ENCODE results near the gene DDX27. TPM values are rescaled to one million over a fixed set of nuclear protein-coding genes. Genes with fewer than 3 reads are reported as not detected.

Gene DDX27
- total RNA-seq, 1 experiment from 2014 or later = 54.8 TPM

DNA sequence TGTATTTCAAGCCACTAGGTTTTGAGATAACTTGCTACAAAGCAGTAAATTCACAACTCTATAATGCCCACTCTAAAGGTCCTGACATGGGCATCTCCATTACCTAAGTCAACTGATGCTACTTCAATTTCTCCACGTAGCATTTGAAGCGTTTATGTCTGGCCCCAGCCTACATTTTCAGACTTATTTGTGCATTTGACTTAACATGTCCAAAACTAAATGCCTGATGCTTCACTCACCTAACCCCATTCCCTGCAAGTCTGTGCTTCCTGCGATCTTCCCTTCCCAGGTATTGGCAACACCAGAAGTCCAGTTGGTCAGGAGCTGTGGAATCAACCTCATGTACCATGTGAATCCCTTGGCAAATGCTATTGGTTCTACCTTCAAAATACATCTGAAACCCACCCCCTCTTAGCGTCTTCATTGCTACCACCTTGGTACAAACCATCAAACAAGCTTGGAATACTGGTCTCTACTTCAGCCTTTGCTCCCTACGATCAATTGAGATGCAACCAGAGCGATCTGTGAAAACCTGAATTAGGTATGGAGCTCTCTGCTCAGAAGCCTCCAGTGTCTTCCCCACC lies 71.5 kb downstream of the DDX27 start (continued):
- no peak for TF ChIP-seq HMGA2 (CRISPR knock-in tag; IDR thresholded peaks at IDR 0.05)
- TF ChIP-seq FOXP1 (CRISPR knock-in tag; IDR thresholded peaks at IDR 0.05; ENCODE audit: borderline replicate concordance) = no peak; the same call in 1 of the 2 replicates
- TF ChIP-seq, protein P1, sequence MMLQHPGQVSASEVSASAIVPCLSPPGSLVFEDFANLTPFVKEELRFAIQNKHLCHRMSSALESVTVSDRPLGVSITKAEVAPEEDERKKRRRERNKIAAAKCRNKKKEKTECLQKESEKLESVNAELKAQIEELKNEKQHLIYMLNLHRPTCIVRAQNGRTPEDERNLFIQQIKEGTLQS (CRISPR knock-in tag; conservative IDR thresholded peaks at IDR 0.05) = no peak
- TF ChIP-seq, protein P2, sequence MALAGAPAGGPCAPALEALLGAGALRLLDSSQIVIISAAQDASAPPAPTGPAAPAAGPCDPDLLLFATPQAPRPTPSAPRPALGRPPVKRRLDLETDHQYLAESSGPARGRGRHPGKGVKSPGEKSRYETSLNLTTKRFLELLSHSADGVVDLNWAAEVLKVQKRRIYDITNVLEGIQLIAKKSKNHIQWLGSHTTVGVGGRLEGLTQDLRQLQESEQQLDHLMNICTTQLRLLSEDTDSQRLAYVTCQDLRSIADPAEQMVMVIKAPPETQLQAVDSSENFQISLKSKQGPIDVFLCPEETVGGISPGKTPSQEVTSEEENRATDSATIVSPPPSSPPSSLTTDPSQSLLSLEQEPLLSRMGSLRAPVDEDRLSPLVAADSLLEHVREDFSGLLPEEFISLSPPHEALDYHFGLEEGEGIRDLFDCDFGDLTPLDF (CRISPR knock-in tag; IDR thresholded peaks at IDR 0.05) = no peak
- TF ChIP-seq ZNF138 (CRISPR knock-in tag; conservative IDR thresholded peaks at IDR 0.05) = no peak
- no peak for TF ChIP-seq ZNF121 (CRISPR knock-in tag; IDR thresholded peaks at IDR 0.05)
- TF ChIP-seq ZNF671 (CRISPR knock-in tag; IDR thresholded peaks at IDR 0.05) = peak; percentile 86

DNA sequence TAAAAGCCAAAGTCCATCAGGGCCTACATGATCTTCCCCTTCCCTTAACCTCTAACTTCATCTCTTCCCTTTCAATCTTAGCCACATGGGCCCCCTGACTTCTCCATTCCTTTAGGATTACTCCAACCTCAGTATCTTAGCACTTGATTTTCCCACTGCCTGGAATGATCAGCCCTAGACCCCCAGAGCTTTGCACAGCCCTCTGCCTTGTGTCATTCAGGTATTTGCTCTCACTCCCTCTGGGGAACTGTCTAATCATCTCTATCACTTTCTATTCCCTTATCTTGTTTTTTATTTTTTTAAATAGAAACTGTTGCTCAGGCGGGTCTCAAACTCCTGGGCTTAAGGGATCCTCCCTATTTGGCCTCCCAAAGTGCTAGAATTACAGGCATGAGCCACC lies 72.0 kb downstream of the DDX27 start:
- ChIA-PET CTCF (interaction anchor here (0.7 to 3.9 kb wide), 5 partner anchors 10 to 317 kb away, joined by 3 to 40 read pairs (median 4); no protein-coding TSS in a partner anchor), POLR2A (interaction anchor here (1.0 to 1.7 kb wide), 3 partner anchors 9 to 29 kb away, joined by 3 to 6 read pairs (median 5); no protein-coding TSS in a partner anchor)
- Mint-ChIP-seq H3K4me1 (peaks cover 61% of the 10 kb centered on the region), H3K27ac (peak overlapping the region; percentile 93), H3K9me3 (peaks cover 4% of the 10 kb centered on the region), H3K4me3 (no peak overlapping the region), H3K27me3 (ENCODE audit: low read depth) (no peaks in the 10 kb centered on the region), H3K36me3 (peaks cover 56% of the 10 kb centered on the region)
- ATAC-seq (no peak; the same call in 1 of the 2 replicates), DNase-seq (ENCODE audit: low spot score) (no peak)
- TF ChIP-seq, protein P3, sequence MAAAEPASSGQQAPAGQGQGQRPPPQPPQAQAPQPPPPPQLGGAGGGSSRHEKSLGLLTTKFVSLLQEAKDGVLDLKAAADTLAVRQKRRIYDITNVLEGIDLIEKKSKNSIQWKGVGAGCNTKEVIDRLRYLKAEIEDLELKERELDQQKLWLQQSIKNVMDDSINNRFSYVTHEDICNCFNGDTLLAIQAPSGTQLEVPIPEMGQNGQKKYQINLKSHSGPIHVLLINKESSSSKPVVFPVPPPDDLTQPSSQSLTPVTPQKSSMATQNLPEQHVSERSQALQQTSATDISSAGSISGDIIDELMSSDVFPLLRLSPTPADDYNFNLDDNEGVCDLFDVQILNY (CRISPR knock-in tag; IDR thresholded peaks at IDR 0.05) = no peak
- TF ChIP-seq ATF1 (CRISPR knock-in tag; IDR thresholded peaks at IDR 0.05) (no peak), ELF4 (CRISPR knock-in tag; IDR thresholded peaks at IDR 0.05; ENCODE audit: low read depth) (0 out of 2 replicates have a peak, but pooled peaks have one; percentile 18), ZNF219 (CRISPR knock-in tag; IDR thresholded peaks at IDR 0.05; ENCODE audit: borderline replicate concordance) (no peak), GABPB1 (CRISPR knock-in tag; IDR thresholded peaks at IDR 0.05) (no peak), RORB (CRISPR knock-in tag; IDR thresholded peaks at IDR 0.05) (no peak)
- TF ChIP-seq, protein P4, sequence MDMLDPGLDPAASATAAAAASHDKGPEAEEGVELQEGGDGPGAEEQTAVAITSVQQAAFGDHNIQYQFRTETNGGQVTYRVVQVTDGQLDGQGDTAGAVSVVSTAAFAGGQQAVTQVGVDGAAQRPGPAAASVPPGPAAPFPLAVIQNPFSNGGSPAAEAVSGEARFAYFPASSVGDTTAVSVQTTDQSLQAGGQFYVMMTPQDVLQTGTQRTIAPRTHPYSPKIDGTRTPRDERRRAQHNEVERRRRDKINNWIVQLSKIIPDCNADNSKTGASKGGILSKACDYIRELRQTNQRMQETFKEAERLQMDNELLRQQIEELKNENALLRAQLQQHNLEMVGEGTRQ (CRISPR knock-in tag; IDR thresholded peaks at IDR 0.05) = no peak

DNA sequence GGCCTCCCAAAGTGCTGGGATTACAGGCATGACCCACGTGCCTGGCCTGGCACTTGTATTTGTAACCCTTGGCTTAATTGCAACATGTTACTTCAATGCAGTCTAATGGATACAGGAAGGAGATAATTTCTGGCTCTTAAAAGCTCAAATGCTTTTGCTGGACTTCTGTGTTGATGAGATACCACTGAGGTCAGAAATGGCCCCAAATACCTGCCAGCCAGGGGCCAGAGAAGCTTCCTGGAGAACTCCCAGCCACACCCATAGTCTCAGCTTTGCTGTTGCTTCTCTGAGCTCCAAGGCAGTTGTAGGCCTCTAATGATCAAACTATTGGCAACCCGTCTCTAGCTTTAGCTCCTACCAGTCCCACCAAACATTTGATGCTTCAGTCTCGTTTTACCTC lies 72.8 kb downstream of the DDX27 start:
- Mint-ChIP-seq H3K27me3 (ENCODE audit: low read depth) (no peaks in the 10 kb centered on the region), H3K9me3 (peaks cover 4% of the 10 kb centered on the region), H3K27ac (peak overlapping the region; percentile 98), H3K4me3 (no peak overlapping the region), H3K4me1 (peaks cover 55% of the 10 kb centered on the region), H3K36me3 (peaks cover 47% of the 10 kb centered on the region)
- TF ChIP-seq, protein P5, sequence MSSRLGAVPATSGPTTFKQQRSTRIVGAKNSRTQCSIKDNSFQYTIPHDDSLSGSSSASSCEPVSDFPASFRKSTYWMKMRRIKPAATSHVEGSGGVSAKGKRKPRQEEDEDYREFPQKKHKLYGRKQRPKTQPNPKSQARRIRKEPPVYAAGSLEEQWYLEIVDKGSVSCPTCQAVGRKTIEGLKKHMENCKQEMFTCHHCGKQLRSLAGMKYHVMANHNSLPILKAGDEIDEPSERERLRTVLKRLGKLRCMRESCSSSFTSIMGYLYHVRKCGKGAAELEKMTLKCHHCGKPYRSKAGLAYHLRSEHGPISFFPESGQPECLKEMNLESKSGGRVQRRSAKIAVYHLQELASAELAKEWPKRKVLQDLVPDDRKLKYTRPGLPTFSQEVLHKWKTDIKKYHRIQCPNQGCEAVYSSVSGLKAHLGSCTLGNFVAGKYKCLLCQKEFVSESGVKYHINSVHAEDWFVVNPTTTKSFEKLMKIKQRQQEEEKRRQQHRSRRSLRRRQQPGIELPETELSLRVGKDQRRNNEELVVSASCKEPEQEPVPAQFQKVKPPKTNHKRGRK (CRISPR knock-in tag; IDR thresholded peaks at IDR 0.05; ENCODE audit: borderline replicate concordance) = no peak
- TF ChIP-seq SP1 (CRISPR knock-in tag; conservative IDR thresholded peaks at IDR 0.05) = no peak
- no peak for TF ChIP-seq PRRX2 (CRISPR knock-in tag; IDR thresholded peaks at IDR 0.05)
- ChIA-PET POLR2A (interaction anchor here (0.7 to 1.7 kb wide), 4 partner anchors 9 to 28 kb away, joined by 3 to 6 read pairs (median 4); no protein-coding TSS in a partner anchor), CTCF (interaction anchor here (1.1 to 3.9 kb wide), 3 partner anchors 28 to 250 kb away, joined by 4 to 40 read pairs (median 5); no protein-coding TSS in a partner anchor)
- ATAC-seq (no peak), DNase-seq (ENCODE audit: low spot score) (no peak)
